Kidney capillary endothelial cell (primary cell): ENCODE measurements around the gene HMCN2.
A peak's percentile ranks its signal among the peaks of the same experiment; 100 is the strongest.

Experiments used
- DNase-seq: peaks from one replicate; pipeline ENCODE4 v3.0.0-alpha.2; 2018; ENCODE audit warnings: low spot score

HMCN2 gene

GRCh38 chr9:130265431-130266235, at the start of gene HMCN2:
Gene HMCN2 (plus strand): TSS chr9:130265760. CDS start chr9:130265879, 119 bp downstream.
- no peak for DNase-seq

- DNase-seq, result no peak
These were observed 47.7 kb upstream of the HMCN2 start for GRCh38 chr9:130217838-130218237.

- no peak for DNase-seq
These were observed 45.9 kb upstream of the HMCN2 start for GRCh38 chr9:130219661-130220096.

- no peak for DNase-seq
These were observed 45.2 kb upstream of the HMCN2 start for GRCh38 chr9:130220352-130220751.

GRCh38 chr9:130222833-130223232, 42.7 kb upstream of the HMCN2 start:
- DNase-seq, result no peak

GRCh38 chr9:130225071-130225470, 40.5 kb upstream of the HMCN2 start:
- no peak for DNase-seq

GRCh38 chr9:130225586-130225985, 40.0 kb upstream of the HMCN2 start:
- DNase-seq, result no peak

- no peak for DNase-seq
These were observed 39.4 kb upstream of the HMCN2 start for GRCh38 chr9:130226112-130226511.

GRCh38 chr9:130227833-130228232, 37.7 kb upstream of the HMCN2 start:
- DNase-seq, result no peak

GRCh38 chr9:130229759-130230158, 35.8 kb upstream of the HMCN2 start:
- DNase-seq, result no peak

- no peak for DNase-seq
These were observed 34.9 kb upstream of the HMCN2 start for GRCh38 chr9:130230631-130231030.

- no peak for DNase-seq
These were observed 32.5 kb upstream of the HMCN2 start for GRCh38 chr9:130232899-130233586.

- no peak for DNase-seq
These were observed 32.0 kb upstream of the HMCN2 start for GRCh38 chr9:130233587-130233945.

GRCh38 chr9:130234340-130235260, 31.0 kb upstream of the HMCN2 start:
- DNase-seq, result no peak

- DNase-seq, result peak; percentile 36
These were observed 29.8 kb upstream of the HMCN2 start for GRCh38 chr9:130235558-130236435.

- no peak for DNase-seq
These were observed 29.0 kb upstream of the HMCN2 start for GRCh38 chr9:130236436-130236985.

GRCh38 chr9:130237076-130237475, 28.5 kb upstream of the HMCN2 start:
- DNase-seq, result no peak

GRCh38 chr9:130237763-130238524, 27.6 kb upstream of the HMCN2 start:
- no peak for DNase-seq

GRCh38 chr9:130239363-130239695, 26.2 kb upstream of the HMCN2 start:
- no peak for DNase-seq

GRCh38 chr9:130239741-130240241, 25.8 kb upstream of the HMCN2 start:
- DNase-seq, result no peak
